Mesodermal cell (in vitro differentiated cells): ENCODE results near the gene ABL2. TPM values are rescaled to one million over a fixed set of nuclear protein-coding genes. Genes with fewer than 3 reads are reported as not detected.
"Not testable (repeated sequence)": the region's sequence is repeated elsewhere in the genome, so short reads cannot be mapped to it uniquely, and the experiment has no call there.

Experiments
- H3K27ac ChIP-seq: 2 replicates; pipeline ENCODE4 v1.7.0; 2013; ENCODE audit warnings: mild to moderate bottlenecking, low read depth, low read length, moderate library complexity; ENCODE audit not compliant: severe bottlenecking
- H3K36me3 ChIP-seq: 2 replicates; pipeline ENCODE4 v1.7.1; 2013; ENCODE audit warnings: mild to moderate bottlenecking, low read length, moderate library complexity; ENCODE audit not compliant: control insufficient read depth, insufficient read depth
- H3K4me1 ChIP-seq: one replicate; pipeline ENCODE4 v1.7.1; 2013; ENCODE audit warnings: mild to moderate bottlenecking, low read length; ENCODE audit not compliant: insufficient read depth, control insufficient read depth, poor library complexity, severe bottlenecking
- H3K4me3 ChIP-seq: 2 replicates; pipeline ENCODE4 v1.7.0; 2013; ENCODE audit warnings: low read length, control low read depth, mild to moderate bottlenecking; ENCODE audit not compliant: insufficient read depth, poor library complexity, severe bottlenecking; ENCODE audit errors: extremely low read depth
- H3K9me3 ChIP-seq: 2 replicates; pipeline ENCODE4 v1.7.1; 2013; ENCODE audit warnings: mild to moderate bottlenecking, low read length, moderate library complexity; ENCODE audit not compliant: control insufficient read depth
- WGBS, 2 experiments: methylation state at CpG; one replicate each; pipeline ENCODE4 v1.1.5; 2013; ENCODE audit warnings: missing lambda C conversion rate in 2 of 2; ENCODE audit not compliant: insufficient coverage in 2 of 2; 5-methylcytosine and 5-hydroxymethylcytosine counted together
- polyA plus RNA-seq, 2 experiments: library from polyadenylated mRNA; stranded (reverse); fragments of 50-300 nt; gene quantifications; one replicate each; pipeline ENCODE4 v1.2.3, GENCODE V29; 2013

The ABL2 gene
- 18.3 TPM for polyA plus RNA-seq (2013, experiment 1 of 2)
- 19.8 TPM for polyA plus RNA-seq (2013, experiment 2 of 2)

DNA sequence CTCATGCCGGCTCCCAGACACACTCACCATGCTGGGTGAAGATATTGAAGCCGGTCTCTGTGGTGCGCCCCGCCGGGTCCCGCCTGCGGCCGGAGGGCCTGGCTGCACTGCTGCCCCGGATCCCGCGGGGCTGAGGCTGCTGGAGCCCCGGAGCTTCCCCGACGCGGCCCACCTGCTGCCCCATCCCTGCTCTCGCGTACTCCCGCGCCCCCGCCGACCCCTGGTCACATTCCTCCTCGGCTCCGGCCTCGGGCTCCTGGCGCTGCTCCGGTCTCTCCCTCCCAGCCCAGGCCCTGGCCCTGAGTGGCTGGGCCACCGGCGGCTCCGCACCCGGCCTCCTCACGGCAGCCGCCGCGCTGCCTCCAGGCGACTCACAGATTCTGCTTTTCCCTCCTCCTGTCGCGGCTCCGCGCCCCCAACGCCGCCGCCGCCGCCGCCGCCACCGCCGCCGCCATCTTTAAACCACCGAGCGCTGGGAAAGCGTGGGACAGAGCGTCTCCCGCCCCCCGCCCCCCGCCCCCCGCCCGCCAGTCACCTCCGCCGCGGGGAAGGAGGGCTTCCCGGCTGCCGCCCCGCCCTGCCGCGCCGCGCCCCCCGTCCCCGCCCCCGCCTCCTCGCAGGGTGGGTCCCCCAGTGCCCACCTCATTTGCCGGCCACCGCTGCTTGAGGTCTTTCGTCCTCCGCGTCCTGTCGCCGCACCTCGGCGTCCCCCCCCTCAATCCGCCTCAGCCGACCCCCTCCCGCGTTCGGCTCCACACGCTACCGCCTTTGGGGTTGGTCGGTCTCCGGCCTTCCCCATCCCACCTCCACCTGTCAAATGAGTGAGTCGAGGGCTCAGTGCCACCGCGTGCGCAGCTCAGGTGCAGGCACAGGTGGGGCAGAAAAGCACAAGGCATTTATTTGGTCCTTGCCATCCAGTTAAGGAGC is at the start of gene ABL2:
Gene ABL2 (minus strand): TSS at position 464 of the 927 bp plus-strand sequence. CDS start 280 bp downstream, at position 184.
- Histone ChIP-seq H3K4me3 (peak within 1 kb of the TSS; percentile 88), H3K4me1 (peaks cover 20% of the 10 kb centered on the region), H3K36me3 (peaks cover 21% of the 10 kb centered on the region), H3K27ac (peak within 1 kb of the TSS; percentile 91), H3K9me3 (no peaks in the 10 kb centered on the region)
- WGBS, 2 experiments = 0% methylated on average over 38 to 47 of the region's 94 CpGs

DNA sequence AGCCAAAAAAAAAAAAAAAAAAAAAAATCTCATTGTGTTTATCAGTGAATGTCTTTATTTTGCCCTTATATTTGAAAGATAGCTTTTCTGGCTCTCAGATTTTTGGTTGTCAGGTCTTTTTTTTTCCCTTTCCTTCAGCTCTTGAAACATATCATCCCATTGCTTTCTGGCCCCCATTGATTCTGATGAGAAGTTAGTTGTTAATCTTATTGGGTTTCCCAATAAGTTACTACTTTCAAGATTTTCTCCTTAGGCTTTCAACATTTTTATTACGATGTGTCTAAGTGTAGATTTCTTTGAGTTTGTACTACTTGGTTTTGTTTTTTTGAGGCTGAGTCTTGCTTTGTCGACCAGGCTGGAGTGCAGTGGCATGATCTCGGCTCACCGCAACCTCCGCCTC is 49.4 kb upstream of the ABL2 start:
- Histone ChIP-seq H3K4me1 (no peaks in the 10 kb centered on the region), H3K36me3 (no peaks in the 10 kb centered on the region), H3K27ac (no peak overlapping the region), H3K9me3 (no peaks in the 10 kb centered on the region), H3K4me3 (no peak overlapping the region)
- WGBS, 2 experiments = 95 to 100% methylated on average over 4 of the region's 5 CpGs

DNA sequence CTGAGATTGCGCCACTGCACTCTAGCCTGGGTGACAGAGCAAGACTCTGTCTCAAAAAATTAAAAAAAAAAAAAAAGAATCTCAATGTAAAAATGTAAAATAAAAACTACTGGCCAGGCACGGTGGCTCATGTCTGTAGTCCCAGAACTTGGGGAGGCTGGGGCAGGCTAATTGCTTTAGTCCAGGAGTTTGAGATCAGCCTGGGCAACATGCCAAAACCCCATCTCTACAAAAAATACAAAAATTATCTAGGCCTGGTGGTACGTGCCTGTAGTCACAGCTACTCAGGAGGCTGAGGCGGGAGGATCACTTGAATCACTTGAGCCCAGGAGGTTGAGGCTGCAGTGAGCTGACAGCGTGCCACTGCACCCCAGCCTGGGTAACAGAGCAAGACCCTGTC is 44.9 kb upstream of the ABL2 start:
- H3K9me3 ChIP-seq, H3K4me3 ChIP-seq, H3K27ac ChIP-seq, H3K36me3 ChIP-seq, H3K4me1 ChIP-seq: not testable (repeated sequence)
- 86 to 91% methylated on average over 2 to 3 of the region's 5 CpGs for WGBS, 2 experiments

- H3K36me3 ChIP-seq = no peaks in the 10 kb centered on the region
- no peak overlapping the region for H3K27ac ChIP-seq
- H3K9me3 ChIP-seq = no peaks in the 10 kb centered on the region
- no peaks in the 10 kb centered on the region for H3K4me1 ChIP-seq
- no peak overlapping the region for H3K4me3 ChIP-seq
These were observed 39.6 kb upstream of the ABL2 start for GRCh38 chr1:179269071-179269470.

DNA sequence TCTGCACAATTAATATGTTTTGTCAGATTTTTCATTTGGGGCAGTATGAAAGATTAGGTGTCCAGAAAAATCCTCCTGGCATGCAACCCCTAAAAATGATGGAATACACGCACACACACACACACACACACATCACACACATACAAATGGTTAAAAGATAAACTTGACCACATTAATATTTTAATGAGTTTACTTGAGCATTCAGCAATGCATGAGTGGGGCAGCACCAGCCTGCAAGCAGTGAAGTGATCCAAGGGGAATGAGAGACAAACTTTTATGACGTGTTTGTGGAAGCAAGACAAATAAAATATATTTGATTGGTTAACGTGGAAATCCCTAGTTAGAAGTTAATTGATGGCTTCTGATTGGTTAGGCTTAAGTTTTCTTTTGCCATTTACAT is 35.0 kb upstream of the ABL2 start:
- 72 to 94% methylated on average over 2 of the region's 3 CpGs for WGBS, 2 experiments
- Histone ChIP-seq H3K4me1 (no peaks in the 10 kb centered on the region), H3K36me3 (no peaks in the 10 kb centered on the region), H3K9me3 (no peaks in the 10 kb centered on the region), H3K27ac (no peak overlapping the region), H3K4me3 (no peak overlapping the region)

DNA sequence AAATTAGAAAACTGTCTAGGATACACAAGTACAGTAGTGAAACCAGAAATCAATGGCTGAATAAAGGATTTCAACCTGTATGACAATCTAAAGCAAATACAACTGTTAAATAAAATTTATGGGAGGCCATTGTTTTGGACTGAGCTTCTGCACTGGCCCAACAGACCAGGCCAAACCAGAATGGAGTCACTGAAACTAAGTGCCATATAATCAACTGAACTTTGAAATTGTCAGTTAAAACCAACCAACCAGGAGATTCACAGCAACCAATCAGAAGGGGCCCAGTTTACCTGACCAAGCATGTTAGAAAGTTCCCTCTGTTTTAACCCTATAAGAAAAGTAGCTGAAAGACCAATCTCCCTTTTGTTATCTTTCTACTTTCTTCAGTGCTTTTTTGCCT is 33.6 kb upstream of the ABL2 start:
- Histone ChIP-seq H3K36me3 (no peaks in the 10 kb centered on the region), H3K9me3 (no peaks in the 10 kb centered on the region), H3K4me3 (no peak overlapping the region), H3K4me1 (no peaks in the 10 kb centered on the region), H3K27ac (no peak overlapping the region)

GRCh38 chr1:179262183-179262582 is 32.7 kb upstream of the ABL2 start:
- no CpG with 5 or more reads among the region's 1 CpG for WGBS, 2 experiments
- Histone ChIP-seq H3K36me3 (no peaks in the 10 kb centered on the region), H3K4me3 (no peak overlapping the region)

GRCh38 chr1:179253286-179253972 is 24.0 kb upstream of the ABL2 start:
- H3K4me3 ChIP-seq = no peak overlapping the region
- no peaks in the 10 kb centered on the region for H3K36me3 ChIP-seq
- H3K27ac ChIP-seq = no peak overlapping the region
- WGBS, 2 experiments = 87 to 98% methylated on average over 5 of the region's 8 CpGs
- H3K4me1 ChIP-seq = no peaks in the 10 kb centered on the region
- H3K9me3 ChIP-seq = no peaks in the 10 kb centered on the region

More at GRCh38 chr1:179262183-179262582, 32.7 kb upstream of the ABL2 start:
- no peaks in the 10 kb centered on the region for H3K9me3 ChIP-seq
- H3K4me1 ChIP-seq = no peaks in the 10 kb centered on the region
- no peak overlapping the region for H3K27ac ChIP-seq

DNA sequence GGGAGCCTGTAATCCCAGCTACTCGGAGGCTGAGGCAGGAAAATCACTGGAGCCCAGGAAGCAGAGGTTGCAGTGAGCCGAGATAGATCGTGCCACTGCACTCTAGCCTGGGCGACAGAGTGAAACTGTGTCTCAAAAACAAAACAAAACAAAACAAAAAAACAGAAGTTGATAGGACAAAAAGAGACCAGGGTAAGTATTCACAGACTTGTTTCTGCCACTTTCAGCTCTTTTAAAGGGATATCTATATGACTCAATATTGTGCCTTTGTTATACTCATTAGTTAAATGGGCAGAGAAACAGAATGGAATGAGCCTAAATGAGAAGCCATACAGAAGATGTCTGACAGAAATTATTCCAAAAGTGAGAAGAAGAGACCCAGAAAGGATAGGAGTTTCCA is 23.1 kb upstream of the ABL2 start:
- WGBS, 2 experiments = 64 to 89% methylated on average over 4 of the region's 4 CpGs
- Histone ChIP-seq H3K27ac (no peak overlapping the region), H3K9me3 (no peaks in the 10 kb centered on the region), H3K4me3 (no peak overlapping the region), H3K36me3 (no peaks in the 10 kb centered on the region), H3K4me1 (no peaks in the 10 kb centered on the region)

GRCh38 chr1:179251675-179252074 is 22.2 kb upstream of the ABL2 start:
- Histone ChIP-seq H3K27ac (no peak overlapping the region), H3K36me3 (no peaks in the 10 kb centered on the region), H3K9me3 (no peaks in the 10 kb centered on the region), H3K4me1 (no peaks in the 10 kb centered on the region), H3K4me3 (no peak overlapping the region)
- no CpG with 5 or more reads among the region's 1 CpG for WGBS, 2 experiments

DNA sequence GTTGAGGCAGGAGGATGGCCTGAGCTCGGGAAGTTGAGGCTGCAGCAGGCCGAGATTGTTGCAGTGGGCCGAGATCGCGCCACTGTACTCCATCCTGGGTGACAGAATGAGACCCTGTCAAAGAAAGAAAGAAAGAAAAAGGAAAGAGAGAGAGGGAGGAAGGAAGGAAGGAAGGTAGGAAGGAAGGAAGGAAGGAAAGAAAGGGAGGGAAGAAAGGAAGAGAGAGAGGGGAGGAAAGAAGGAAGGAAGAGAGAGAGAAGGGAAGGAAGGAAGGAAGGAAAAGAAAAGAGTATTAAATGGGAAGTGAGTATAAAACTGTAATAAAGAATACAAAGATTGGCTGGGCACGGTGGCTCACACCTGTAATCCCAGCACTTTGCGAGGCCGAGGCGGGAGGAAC is 18.4 kb upstream of the ABL2 start:
- no peaks in the 10 kb centered on the region for H3K9me3 ChIP-seq
- no peaks in the 10 kb centered on the region for H3K4me1 ChIP-seq
- no peaks in the 10 kb centered on the region for H3K36me3 ChIP-seq
- H3K27ac ChIP-seq = no peak overlapping the region
- WGBS, 2 experiments = 94% methylated on average over 9 of the region's 9 CpGs
- no peak overlapping the region for H3K4me3 ChIP-seq
